HepG2 (cell line): ENCODE results near the gene ARHGAP26. TPM values are rescaled to one million over a fixed set of nuclear protein-coding genes. Genes with fewer than 3 reads are reported as not detected.

Experiments
- ATAC-seq: fragments of 200-7000 bp; cut with Tn5 transposase; 3 replicates; pipeline ENCODE4 v1.9.1; 2020; ENCODE audit warnings: mild to moderate bottlenecking, moderate library complexity
- BruUV-seq: library from RNA; stranded (reverse); fragments of 400-500 nt; replicated peaks from 2 replicates; lab custom pipeline; 2021; lab: Mats Ljungman, UMichigan
- CTCF ChIA-PET: fragments of 300-600 bp; formaldehyde crosslinking; extraction: SDS; loops from one replicate; lab custom pipeline; 2021; ENCODE audit warnings: low total read pairs, inconsistent platforms, low intra/inter-chr PET ratio; lab: Yijun Ruan, JAX
- POLR2A ChIA-PET: fragments of 350-600 bp; sonication (Branson Sonifier 250); formaldehyde crosslinking; loops from one replicate; lab custom pipeline; 2020; ENCODE audit warnings: antibody characterized with exemption, inconsistent platforms; lab: Yijun Ruan, JAX
- DNase-seq: peaks from one replicate; pipeline ENCODE4 v3.0.0-alpha.2; 2015; ENCODE audit warnings: low spot score
- FAIRE-seq: peaks from 3 replicates; lab custom pipeline; 2011; peaks lifted over from hg19 to GRCh38; lab: Jason Lieb, UNC
- H2AFZ ChIP-seq: one replicate; pipeline ENCODE4 v1.6.1; 2011; ENCODE audit warnings: low read length, inconsistent platforms
- H3K27ac ChIP-seq: fragments of 300-600 bp; 3 replicates; pipeline ENCODE4 v1.8.0; 2011; ENCODE audit warnings: mixed run types, mild to moderate bottlenecking, mixed read lengths, low read length, inconsistent platforms; ENCODE audit not compliant: insufficient read depth; ENCODE audit errors: extremely low read length
- H3K27me3 ChIP-seq, 2 experiments: fragments of 200-600 bp in 1 of 2; 2 replicates in 1 of 2; 3 replicates in 1 of 2; pipeline versions ENCODE4 v1.6.0 to v1.8.0; 2011; ENCODE audit warnings: low read length in 2 of 2, mild to moderate bottlenecking in 2 of 2, moderate library complexity in 2 of 2, inconsistent platforms in 1 of 2; ENCODE audit not compliant: insufficient read depth in 2 of 2, control insufficient read depth in 1 of 2
- H3K36me3 ChIP-seq, 2 experiments: fragments of 200-600 bp in 1 of 2; replicated peaks in 1 of 2; 2 replicates in 1 of 2; 3 replicates in 1 of 2; pipeline versions ENCODE4 v1.5.1 to v1.8.0; 2011; ENCODE audit warnings: low read length in 2 of 2, inconsistent platforms in 1 of 2; ENCODE audit not compliant: insufficient read depth in 2 of 2, control insufficient read depth in 1 of 2
- H3K4me1 ChIP-seq: 2 replicates; pipeline ENCODE4 v1.5.1; 2012; ENCODE audit warnings: low read length, inconsistent platforms; ENCODE audit not compliant: insufficient read depth
- H3K4me2 ChIP-seq: 2 replicates; pipeline ENCODE4 v1.6.0; 2011; ENCODE audit warnings: low read depth, low read length, inconsistent platforms
- H3K4me3 ChIP-seq, 3 experiments: fragments of 200-600 bp in 1 of 3; sonication (generic), shearing (Covaris generic) in 1 of 3; replicated peaks in 1 of 3; 2 replicates each; pipeline ENCODE4 v1.5.1; 2011 to 2016; ENCODE audit warnings: low read length in 3 of 3, inconsistent platforms in 2 of 3, low read depth in 2 of 3, mild to moderate bottlenecking in 2 of 3, control low read depth in 1 of 3, mixed read lengths in 1 of 3; ENCODE audit not compliant: insufficient read depth in 1 of 3
- H3K79me2 ChIP-seq: one replicate; pipeline ENCODE4 v1.6.1; 2011; ENCODE audit warnings: low read length, inconsistent platforms; ENCODE audit not compliant: insufficient read depth
- H3K9ac ChIP-seq: 2 replicates; pipeline ENCODE4 v1.6.0; 2011; ENCODE audit warnings: mild to moderate bottlenecking, low read depth, low read length, inconsistent platforms; ENCODE audit not compliant: insufficient read depth
- H3K9me3 ChIP-seq: 2 replicates; pipeline ENCODE4 v1.5.1; 2012; ENCODE audit warnings: mild to moderate bottlenecking, low read length
- H4K20me1 ChIP-seq: 2 replicates; pipeline ENCODE4 v1.6.0; 2011; ENCODE audit warnings: inconsistent platforms, mild to moderate bottlenecking, low read length, moderate library complexity; ENCODE audit not compliant: insufficient read depth
- HOXD1 ChIP-seq: sonication (generic); formaldehyde crosslinking; IDR thresholded peaks from 2 replicates; pipeline ENCODE4 v1.5.0; 2020; ENCODE audit warnings: missing genetic modification reagents
- MBD4 ChIP-seq: IDR thresholded peaks from 2 replicates; pipeline ENCODE4 v1.6.1; 2012; ENCODE audit warnings: low read length, inconsistent platforms, borderline replicate concordance
- RFX3 ChIP-seq: IDR thresholded peaks from 2 replicates; pipeline ENCODE4 v1.6.1; 2016; ENCODE audit warnings: missing biosample characterization, missing genetic modification reagents
- SIX1 ChIP-seq: sonication (generic); formaldehyde crosslinking; IDR thresholded peaks from 2 replicates; pipeline ENCODE4 v1.4.0; 2020; ENCODE audit warnings: missing genetic modification reagents, borderline replicate concordance
- TFDP1 ChIP-seq: IDR thresholded peaks from 2 replicates; pipeline ENCODE4 v1.6.1; 2016; ENCODE audit warnings: missing compliant biosample characterization, missing genetic modification reagents, borderline replicate concordance
- TFE3 ChIP-seq: IDR thresholded peaks from 2 replicates; pipeline ENCODE4 v1.6.1; 2016
- ZNF274 ChIP-seq: sonication (generic); formaldehyde crosslinking; IDR thresholded peaks from 2 replicates; pipeline ENCODE4 v1.5.1; 2020; ENCODE audit warnings: mild to moderate bottlenecking, missing genetic modification reagents
- ZNF33A ChIP-seq: sonication (generic); formaldehyde crosslinking; IDR thresholded peaks from 2 replicates; pipeline ENCODE4 v1.5.1; 2020; ENCODE audit warnings: missing genetic modification reagents, mild to moderate bottlenecking, moderate library complexity, borderline replicate concordance
- ZNF430 ChIP-seq: sonication (generic); formaldehyde crosslinking; IDR thresholded peaks from 2 replicates; pipeline ENCODE4 v1.9.0; 2021; ENCODE audit warnings: mild to moderate bottlenecking, missing genetic modification reagents
- WGBS: methylation state at CpG from one replicate; pipeline ENCODE4 v1.1.6; 2017; ENCODE audit warnings: low lambda C conversion rate; 5-methylcytosine and 5-hydroxymethylcytosine counted together
- in situ Hi-C: cut with HindIII; loops from 2 replicates; pipeline ENCODE4 v1.10.0; 2017; ENCODE audit warnings: low pct_unique_long_range_greater_than_20kb; ENCODE audit not compliant: extremely low pct_ligation_motif_present
- intact Hi-C: fragments of 100-400 bp; cut with micrococcal nuclease; formaldehyde crosslinking; loops from one replicate; pipeline ENCODE4 v1.10.0; 2022; ENCODE audit not compliant: unreplicated experiment
- polyA plus RNA-seq, 8 experiments: library from polyadenylated mRNA; depleted of rRNA in 3 of 8; stranded (reverse) in 7 of 8; unstranded in 1 of 8; fragments of >200 nt; fragmentation: Illumina TruSeq in 4 of 8; extraction: Trizol in 4 of 8; gene quantifications; 2 replicates each; pipeline versions ENCODE4 v1.2.1 to v1.2.3, GENCODE V29; 2011 to 2016; ENCODE audit warnings: low read depth in 4 of 8, missing spikeins in 1 of 8, mixed read lengths in 1 of 8; ENCODE audit not compliant: insufficient read depth in 1 of 8
- total RNA-seq, 5 experiments: library from RNA; depleted of rRNA; stranded (reverse); fragments of >200 nt; fragmentation: Illumina TruSeq; extraction: Trizol; gene quantifications; 2 replicates each; pipeline ENCODE4 v1.2.3, GENCODE V29; 2016; ENCODE audit warnings: low read depth in 1 of 5

ARHGAP26 gene
- total and polyA plus RNA-seq, 2 of the 13 experiments (the other 11 are each of a cell fraction or from before 2014, with no cell fraction given) = 9.6 to 18.2 TPM

- Histone ChIP-seq H3K9me3 (no peaks in the 10 kb centered on the region), H3K27ac (no peak overlapping the region), H4K20me1 (no peaks in the 10 kb centered on the region), H3K79me2 (no peaks in the 10 kb centered on the region), H3K36me3 (peaks cover 3 to 4% of the 10 kb centered on the region in 2 experiments; a peak in 3 of 5 replicates), H3K9ac (no peak overlapping the region), H3K4me3 (no peak overlapping the region), H3K4me1 (peaks cover 5% of the 10 kb centered on the region), H3K4me2 (no peak overlapping the region), H2AFZ (no peak overlapping the region), H3K27me3 (no peaks in the 10 kb centered on the region)
- ATAC-seq (no peak), FAIRE-seq (no peak), DNase-seq (no peak)
- POLR2A ChIA-PET = no interaction called here
- in situ Hi-C loops = no loop called here
- intact Hi-C loops = no loop called here
- no TSS peak for BruUV-seq
- CTCF ChIA-PET = no interaction called here
- WGBS = 91% methylated on average over 1 of the region's 1 CpG
- TF ChIP-seq ZNF33A = no peak
- TF ChIP-seq ZNF430 = no peak
- TF ChIP-seq MBD4 = no peak
- no peak for TF ChIP-seq HOXD1
- TF ChIP-seq RFX3 (CRISPR knock-in tag) = no peak
- TF ChIP-seq TFE3 (CRISPR knock-in tag) = no peak
- no peak for TF ChIP-seq SIX1 (CRISPR knock-in tag)
- no peak for TF ChIP-seq ZNF274 (CRISPR knock-in tag)
- no peak for TF ChIP-seq TFDP1 (CRISPR knock-in tag)
Measured at GRCh38 chr5:143017992-143018391, 247.8 kb downstream of the ARHGAP26 start.
